T-helper 17 cell (primary cell): ENCODE measurements around the gene OSBPL1A. TPM values are rescaled to one million over a fixed set of nuclear protein-coding genes. Genes with fewer than 3 reads are reported as not detected.

Experiments used
- ATAC-seq: fragments of 150-1000 bp; cut with Tn5 transposase; 2 replicates; pipeline ENCODE4 v1.10.0; 2021; ENCODE audit warnings: mild to moderate bottlenecking, moderate library complexity
- DNase-seq, 3 donors: peaks; one replicate each; pipeline versions ENCODE4 v3.0.0 to v3.0.0-alpha.2; 2020 to 2021
- H3K9me3 ChIP-seq: one replicate; pipeline ENCODE4 v1.7.0; 2013; ENCODE audit warnings: low read length, mild to moderate bottlenecking; ENCODE audit not compliant: control insufficient read depth, poor library complexity, severe bottlenecking
- H3K27ac Mint-ChIP-seq: one replicate; pipeline ENCODE4 v1.8.0; 2022; ENCODE audit warnings: mild to moderate bottlenecking, moderate library complexity, mixed read lengths
- H3K27me3 Mint-ChIP-seq: one replicate; pipeline ENCODE4 v1.8.0; 2022; ENCODE audit warnings: mixed read lengths
- H3K36me3 Mint-ChIP-seq: one replicate; pipeline ENCODE4 v1.8.0; 2022; ENCODE audit warnings: low read depth, mixed read lengths
- H3K4me1 Mint-ChIP-seq: one replicate; pipeline ENCODE4 v1.8.0; 2022; ENCODE audit warnings: mild to moderate bottlenecking, mixed read lengths
- H3K4me3 Mint-ChIP-seq: one replicate; pipeline ENCODE4 v1.8.0; 2022; ENCODE audit warnings: mild to moderate bottlenecking, moderate library complexity, mixed read lengths
- total RNA-seq, 4 donors: library from RNA in 2 of 4; stranded (reverse) in 2 of 4; gene quantifications; one replicate each; pipeline ENCODE4 v1.2.3 and lab custom pipeline; 2022 to 2026

OSBPL1A gene
- total RNA-seq, 2 donors from 2014 or later, result 6.8 to 7.1 TPM

DNA sequence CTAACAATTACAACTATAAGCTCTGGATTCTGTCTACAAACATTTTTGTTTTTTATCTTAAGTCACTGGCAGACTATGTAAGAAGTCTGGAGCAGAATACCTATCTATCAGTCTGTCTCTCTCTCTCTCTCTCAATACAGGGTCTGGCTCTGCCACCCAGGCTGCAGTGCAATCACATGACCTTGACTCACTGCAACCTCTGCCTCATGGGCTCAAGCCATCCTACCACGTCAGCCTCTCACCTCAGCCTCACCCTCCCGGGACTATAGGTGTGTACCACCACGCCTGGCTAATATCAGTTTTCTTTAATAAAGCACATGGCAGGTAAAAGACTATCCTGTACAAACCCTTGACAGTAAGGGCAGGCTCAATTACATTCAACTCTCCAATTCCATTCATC, 96.9 kb downstream of the OSBPL1A start:
- no peak for ATAC-seq
- H3K27ac Mint-ChIP-seq, result no peak overlapping the region
- no peak for DNase-seq
- no peak overlapping the region for H3K4me3 Mint-ChIP-seq
- H3K4me1 Mint-ChIP-seq, result no peaks in the 10 kb centered on the region
- H3K9me3 ChIP-seq, result no peaks in the 10 kb centered on the region
- no peaks in the 10 kb centered on the region for H3K36me3 Mint-ChIP-seq
- no peaks in the 10 kb centered on the region for H3K27me3 Mint-ChIP-seq

DNA sequence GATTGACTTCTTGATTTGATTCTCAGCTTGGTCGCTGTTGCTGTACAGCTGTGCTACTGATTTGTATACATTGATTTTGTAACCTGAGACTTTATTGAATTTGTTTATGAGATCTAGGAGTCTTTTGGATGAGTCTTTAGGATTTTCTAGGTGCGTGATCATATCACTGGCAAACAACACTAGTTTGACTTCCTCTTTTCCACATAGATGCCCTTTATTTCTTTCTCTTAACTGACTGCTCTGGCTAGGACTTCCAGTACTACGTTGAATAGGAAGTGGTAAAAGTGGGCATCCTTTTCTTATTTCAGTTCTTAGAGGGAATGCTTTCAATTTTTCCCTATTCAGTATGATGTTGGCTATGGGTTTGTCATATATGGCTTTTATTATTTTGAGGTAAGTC, 101.3 kb downstream of the OSBPL1A start:
- no peak for DNase-seq
- no peaks in the 10 kb centered on the region for H3K27me3 Mint-ChIP-seq
- peaks cover 2% of the 10 kb centered on the region for H3K4me1 Mint-ChIP-seq
- no peaks in the 10 kb centered on the region for H3K9me3 ChIP-seq
- H3K27ac Mint-ChIP-seq, result no peak overlapping the region
- H3K4me3 Mint-ChIP-seq, result no peak overlapping the region
- H3K36me3 Mint-ChIP-seq, result no peaks in the 10 kb centered on the region
- ATAC-seq, result no peak

DNA sequence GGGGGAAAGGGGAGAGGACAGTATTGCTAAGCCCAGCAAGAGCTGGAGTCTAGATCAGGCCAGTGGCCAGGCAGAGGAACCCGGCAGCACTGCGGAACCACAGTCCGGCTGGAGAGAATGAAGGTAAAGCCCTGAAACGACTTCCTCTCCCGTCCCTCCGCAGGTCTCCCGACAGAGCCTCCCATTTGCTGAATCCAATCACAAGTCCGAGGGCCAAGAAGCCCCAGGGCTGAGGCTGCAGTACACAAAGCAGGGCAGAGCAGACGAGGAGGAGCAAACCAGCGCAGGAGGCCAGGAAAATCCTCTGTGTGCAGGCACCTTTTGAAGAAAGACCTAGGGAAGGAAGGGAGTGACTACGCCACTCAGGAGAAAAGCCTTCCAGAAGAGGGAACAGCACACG, 104.4 kb downstream of the OSBPL1A start:
- Mint-ChIP-seq H3K4me3 (no peak overlapping the region), H3K27ac (no peak overlapping the region), H3K4me1 (peaks cover 2% of the 10 kb centered on the region), H3K36me3 (peaks cover 2% of the 10 kb centered on the region), H3K27me3 (no peaks in the 10 kb centered on the region)
- no peak for DNase-seq
- ATAC-seq, result no peak
- H3K9me3 ChIP-seq, result no peaks in the 10 kb centered on the region

DNA sequence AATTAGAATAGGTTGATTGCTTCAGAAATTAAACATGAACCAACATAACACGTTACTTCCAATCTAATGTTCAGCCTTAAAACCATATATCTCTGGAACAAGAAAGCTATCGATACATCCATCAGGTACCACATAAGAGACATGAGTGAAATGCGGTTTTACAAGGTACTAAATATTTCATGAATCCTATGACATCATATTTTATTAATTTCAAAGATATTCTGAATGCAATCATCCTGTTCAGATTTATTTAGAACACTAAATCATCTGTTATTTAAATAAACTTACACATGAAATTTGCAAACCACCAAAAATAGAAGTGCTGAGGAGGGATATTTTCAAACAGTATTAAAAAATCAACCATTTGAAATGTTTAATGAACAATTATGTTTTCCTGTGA, 119.0 kb downstream of the OSBPL1A start:
- H3K27me3 Mint-ChIP-seq, result peaks cover 13% of the 10 kb centered on the region
- no peaks in the 10 kb centered on the region for H3K9me3 ChIP-seq
- no peak for DNase-seq
- H3K4me3 Mint-ChIP-seq, result no peak overlapping the region
- no peak overlapping the region for H3K27ac Mint-ChIP-seq
- peaks cover 1% of the 10 kb centered on the region for H3K4me1 Mint-ChIP-seq
- ATAC-seq, result no peak
- H3K36me3 Mint-ChIP-seq, result peaks cover 2% of the 10 kb centered on the region

DNA sequence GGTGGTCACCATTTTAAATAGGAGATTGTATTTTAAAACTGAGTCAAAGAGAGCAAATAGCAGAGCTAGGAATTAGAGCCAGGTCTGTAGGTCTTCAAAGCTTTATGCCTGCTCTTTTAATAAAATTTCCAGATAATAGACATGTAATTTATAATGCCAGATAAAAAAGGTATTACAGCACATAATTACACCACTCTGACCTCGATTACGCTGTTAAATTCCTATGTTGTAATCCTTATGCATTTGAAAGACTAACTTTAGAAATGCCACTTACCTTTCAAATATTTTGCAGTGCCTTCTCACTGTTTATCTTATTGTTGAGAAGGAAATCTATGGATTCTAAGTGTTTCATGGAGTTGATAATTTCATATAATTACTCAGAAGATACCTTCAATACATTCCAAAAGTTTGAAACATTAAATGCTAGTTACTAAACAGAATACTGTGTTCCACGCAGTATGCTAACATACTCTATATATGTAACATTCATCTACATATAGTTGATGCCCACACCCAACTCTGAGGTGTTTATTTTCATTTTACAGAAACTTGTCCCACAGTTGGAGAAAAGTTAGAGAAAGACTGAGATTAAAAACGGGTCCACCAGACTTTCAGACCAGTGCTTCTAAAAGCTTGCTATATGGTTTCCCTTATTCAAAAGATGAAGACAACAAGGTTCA, 120.0 kb downstream of the OSBPL1A start:
- no peaks in the 10 kb centered on the region for H3K9me3 ChIP-seq
- Mint-ChIP-seq H3K4me3 (no peak overlapping the region), H3K27me3 (peaks cover 20% of the 10 kb centered on the region), H3K27ac (no peak overlapping the region), H3K4me1 (peaks cover 2% of the 10 kb centered on the region), H3K36me3 (peaks cover 2% of the 10 kb centered on the region)
- no peak for ATAC-seq
- no peak for DNase-seq

DNA sequence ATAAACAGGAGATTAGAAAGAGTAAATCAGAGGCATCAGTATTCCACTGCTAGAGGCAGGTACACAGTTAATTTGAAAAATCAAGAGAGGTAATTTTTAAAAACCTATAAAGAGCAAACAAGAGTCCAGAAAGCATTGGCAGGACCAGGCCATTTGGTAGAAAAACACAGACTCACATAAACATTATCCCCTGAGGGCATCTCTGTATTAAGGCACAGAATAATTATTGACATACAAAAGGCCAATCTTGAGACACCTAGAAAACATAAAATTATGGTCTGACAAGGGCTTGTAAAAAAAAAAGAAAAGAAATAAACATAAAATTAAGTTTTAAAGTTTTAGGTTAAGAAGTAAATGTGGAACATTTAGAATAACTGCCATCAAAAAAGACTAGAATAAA, 120.6 kb downstream of the OSBPL1A start:
- Mint-ChIP-seq H3K36me3 (peaks cover 2% of the 10 kb centered on the region), H3K27ac (no peak overlapping the region), H3K27me3 (peaks cover 25% of the 10 kb centered on the region), H3K4me3 (no peak overlapping the region), H3K4me1 (peaks cover 5% of the 10 kb centered on the region)
- ATAC-seq, result no peak
- H3K9me3 ChIP-seq, result no peaks in the 10 kb centered on the region
- DNase-seq, result no peak

DNA sequence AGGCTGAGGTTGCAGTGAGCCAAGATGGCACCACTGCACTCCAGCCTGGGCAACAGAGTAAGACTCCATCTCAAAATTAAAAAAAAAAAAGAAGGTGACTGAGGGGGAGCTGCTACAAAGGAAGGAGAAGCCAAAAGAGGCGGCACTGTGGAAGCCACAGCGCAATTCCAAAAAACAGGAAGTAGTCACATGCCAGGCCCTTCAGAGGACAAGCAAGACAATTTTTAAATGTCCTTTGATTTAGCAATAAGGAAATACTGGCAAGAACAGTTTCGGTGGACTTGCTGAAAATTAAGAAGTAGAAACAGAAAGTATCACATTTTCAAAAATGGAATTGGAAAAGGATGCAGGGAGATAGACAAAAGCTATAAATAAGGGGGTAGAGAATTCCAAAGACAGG, 122.8 kb downstream of the OSBPL1A start:
- peaks cover 37% of the 10 kb centered on the region for H3K27me3 Mint-ChIP-seq
- no peak for ATAC-seq
- no peak overlapping the region for H3K4me3 Mint-ChIP-seq
- no peak overlapping the region for H3K27ac Mint-ChIP-seq
- H3K9me3 ChIP-seq, result no peaks in the 10 kb centered on the region
- peaks cover 10% of the 10 kb centered on the region for H3K4me1 Mint-ChIP-seq
- DNase-seq, result no peak
- H3K36me3 Mint-ChIP-seq, result peaks cover 2% of the 10 kb centered on the region

DNA sequence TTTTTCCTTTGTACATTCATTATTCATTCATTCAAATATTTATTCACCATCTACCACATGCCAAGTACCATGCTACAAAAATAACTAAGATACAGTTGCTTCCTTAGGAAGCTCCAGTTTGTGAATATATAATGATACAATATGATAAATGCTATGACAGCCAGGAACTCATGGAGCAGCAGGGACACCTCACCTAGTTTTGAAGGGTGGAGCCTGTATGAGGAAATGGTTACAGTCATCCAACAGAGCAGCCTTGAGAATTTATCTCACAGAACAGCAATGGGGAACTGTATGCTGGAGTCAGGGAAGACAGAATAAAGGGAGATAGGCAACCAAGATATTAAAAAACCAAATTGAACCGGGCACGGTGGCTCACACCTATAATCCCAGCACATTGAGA, 124.0 kb downstream of the OSBPL1A start:
- no peak for DNase-seq
- no peak overlapping the region for H3K4me3 Mint-ChIP-seq
- peaks cover 37% of the 10 kb centered on the region for H3K27me3 Mint-ChIP-seq
- H3K4me1 Mint-ChIP-seq, result peaks cover 10% of the 10 kb centered on the region
- no peaks in the 10 kb centered on the region for H3K9me3 ChIP-seq
- peaks cover 2% of the 10 kb centered on the region for H3K36me3 Mint-ChIP-seq
- ATAC-seq, result no peak
- H3K27ac Mint-ChIP-seq, result no peak overlapping the region

DNA sequence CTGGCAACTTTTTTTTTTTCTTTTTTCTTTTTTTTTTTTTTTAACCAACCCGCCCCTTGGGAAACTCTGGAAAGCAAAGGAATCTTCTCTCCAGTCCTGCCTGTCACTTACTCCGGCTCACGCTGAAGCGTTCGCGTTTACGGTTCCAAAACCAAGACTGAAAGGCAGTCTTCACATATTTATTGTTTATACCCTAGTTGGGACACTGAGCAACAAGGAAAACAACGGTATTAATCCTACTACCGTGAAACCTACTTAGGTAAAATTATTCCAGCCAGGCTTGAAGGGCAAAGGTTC, 125.4 kb downstream of the OSBPL1A start:
- H3K36me3 Mint-ChIP-seq, result peaks cover 2% of the 10 kb centered on the region
- H3K27ac Mint-ChIP-seq, result no peak overlapping the region
- peaks cover 10% of the 10 kb centered on the region for H3K4me1 Mint-ChIP-seq
- no peak for DNase-seq
- no peak for ATAC-seq
- H3K27me3 Mint-ChIP-seq, result peaks cover 37% of the 10 kb centered on the region
- H3K4me3 Mint-ChIP-seq, result peak overlapping the region; percentile 87
- H3K9me3 ChIP-seq, result no peaks in the 10 kb centered on the region

DNA sequence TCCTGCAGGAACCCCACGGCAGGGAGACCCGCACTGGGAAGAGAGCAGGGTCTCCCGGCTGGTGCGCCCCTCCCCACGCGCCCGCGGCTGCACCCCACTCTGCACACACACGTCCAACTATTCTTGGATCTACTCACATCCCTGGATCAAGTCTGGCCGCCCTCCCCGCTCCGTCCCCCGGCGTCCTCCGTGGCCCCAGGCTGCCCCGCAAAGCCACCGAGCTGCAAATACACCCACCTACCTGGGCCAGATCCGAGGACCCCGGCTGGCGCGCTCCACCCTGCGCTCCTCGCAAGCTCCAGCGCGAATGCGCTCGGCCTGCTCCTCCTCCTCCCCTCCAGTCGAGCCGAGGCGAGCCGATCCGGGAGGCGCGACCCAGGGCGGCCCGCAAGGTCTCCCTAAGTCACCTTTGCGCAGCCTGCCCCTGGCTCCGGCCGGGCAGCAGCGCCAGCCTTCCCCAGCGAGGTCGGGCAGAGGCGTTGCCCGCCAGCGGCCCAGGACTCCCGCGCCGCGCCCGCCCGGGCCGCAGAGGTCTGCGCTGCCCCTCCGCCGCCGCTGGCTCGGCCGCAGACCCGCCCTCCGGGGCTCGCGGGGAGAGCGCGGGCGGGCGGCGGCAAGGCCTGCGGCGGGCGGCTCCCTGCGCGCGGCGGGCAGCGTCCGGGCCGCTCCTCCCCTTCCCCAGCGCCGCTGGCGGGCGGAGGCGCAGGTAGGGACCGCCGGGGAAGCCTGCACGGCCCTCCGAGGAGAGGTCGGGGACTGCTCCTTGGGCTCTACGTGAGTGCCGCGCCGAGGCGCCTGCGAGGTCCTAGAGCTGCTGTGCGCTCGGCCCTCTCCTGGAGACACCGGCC, 126.0 kb downstream of the OSBPL1A start:
- no peaks in the 10 kb centered on the region for H3K9me3 ChIP-seq
- Mint-ChIP-seq H3K4me3 (peak overlapping the region; percentile 87), H3K36me3 (peaks cover 2% of the 10 kb centered on the region), H3K4me1 (peaks cover 10% of the 10 kb centered on the region), H3K27ac (no peak overlapping the region), H3K27me3 (peaks cover 37% of the 10 kb centered on the region)
- peak; percentile 57 for ATAC-seq
- no peak for DNase-seq

DNA sequence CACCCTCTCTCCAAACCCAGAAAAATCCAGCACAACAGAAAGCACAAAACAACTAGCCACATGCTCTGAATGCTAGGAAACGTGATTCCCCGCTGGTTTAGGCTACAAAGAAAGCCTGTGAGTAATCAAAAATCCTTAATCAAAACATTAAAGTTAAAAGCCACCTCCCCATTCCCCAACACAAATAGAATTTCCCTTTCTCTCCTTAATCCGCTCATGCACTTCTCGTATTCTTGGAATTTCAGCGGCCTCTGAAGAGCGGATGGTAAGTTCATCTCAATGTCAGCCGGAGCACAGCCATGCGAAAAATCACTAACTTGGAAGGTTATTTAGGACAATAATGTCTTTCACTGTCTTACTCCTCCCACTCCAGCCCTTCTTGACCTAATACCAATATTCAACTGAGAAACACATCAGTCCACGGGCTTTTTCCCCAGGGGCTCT, 126.7 kb downstream of the OSBPL1A start:
- H3K27me3 Mint-ChIP-seq, result peaks cover 37% of the 10 kb centered on the region
- peaks cover 5% of the 10 kb centered on the region for H3K36me3 Mint-ChIP-seq
- ATAC-seq (no peak), DNase-seq (no peak)
- H3K4me1 Mint-ChIP-seq, result peaks cover 10% of the 10 kb centered on the region
- no peak overlapping the region for H3K27ac Mint-ChIP-seq
- H3K9me3 ChIP-seq, result no peaks in the 10 kb centered on the region
- peak overlapping the region; percentile 56 for H3K4me3 Mint-ChIP-seq

DNA sequence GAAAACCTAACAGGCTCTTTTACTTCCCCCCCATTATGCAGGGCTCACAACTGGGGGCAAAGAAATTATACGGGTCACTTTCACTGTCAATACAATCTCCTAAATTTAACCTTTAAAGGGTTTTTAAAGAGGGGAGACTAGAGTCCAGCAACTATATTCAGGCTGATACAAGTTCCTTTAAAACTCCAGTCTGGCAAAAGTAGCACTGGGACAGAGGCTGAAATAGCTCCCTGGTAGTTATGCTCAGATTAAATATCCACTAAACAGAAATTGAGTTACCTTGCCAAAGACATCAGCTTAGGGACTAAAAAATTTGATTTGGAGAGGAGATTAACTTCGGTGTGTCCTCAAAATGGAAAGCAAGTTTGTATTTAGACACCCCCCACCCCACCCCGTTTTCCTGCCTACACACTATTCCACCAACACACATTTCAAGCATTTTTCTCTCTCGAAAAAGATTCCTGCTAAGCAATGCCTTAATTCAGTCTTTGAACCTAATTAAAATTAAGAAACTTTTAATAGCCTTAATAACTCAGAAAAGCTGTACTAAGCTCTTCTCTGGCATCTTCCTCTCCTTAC, 127.2 kb downstream of the OSBPL1A start:
- peaks cover 5% of the 10 kb centered on the region for H3K36me3 Mint-ChIP-seq
- peak overlapping the region; percentile 56 for H3K4me3 Mint-ChIP-seq
- peaks cover 10% of the 10 kb centered on the region for H3K4me1 Mint-ChIP-seq
- peaks cover 37% of the 10 kb centered on the region for H3K27me3 Mint-ChIP-seq
- no peak overlapping the region for H3K27ac Mint-ChIP-seq
- H3K9me3 ChIP-seq, result no peaks in the 10 kb centered on the region
- DNase-seq (no peak), ATAC-seq (no peak)

DNA sequence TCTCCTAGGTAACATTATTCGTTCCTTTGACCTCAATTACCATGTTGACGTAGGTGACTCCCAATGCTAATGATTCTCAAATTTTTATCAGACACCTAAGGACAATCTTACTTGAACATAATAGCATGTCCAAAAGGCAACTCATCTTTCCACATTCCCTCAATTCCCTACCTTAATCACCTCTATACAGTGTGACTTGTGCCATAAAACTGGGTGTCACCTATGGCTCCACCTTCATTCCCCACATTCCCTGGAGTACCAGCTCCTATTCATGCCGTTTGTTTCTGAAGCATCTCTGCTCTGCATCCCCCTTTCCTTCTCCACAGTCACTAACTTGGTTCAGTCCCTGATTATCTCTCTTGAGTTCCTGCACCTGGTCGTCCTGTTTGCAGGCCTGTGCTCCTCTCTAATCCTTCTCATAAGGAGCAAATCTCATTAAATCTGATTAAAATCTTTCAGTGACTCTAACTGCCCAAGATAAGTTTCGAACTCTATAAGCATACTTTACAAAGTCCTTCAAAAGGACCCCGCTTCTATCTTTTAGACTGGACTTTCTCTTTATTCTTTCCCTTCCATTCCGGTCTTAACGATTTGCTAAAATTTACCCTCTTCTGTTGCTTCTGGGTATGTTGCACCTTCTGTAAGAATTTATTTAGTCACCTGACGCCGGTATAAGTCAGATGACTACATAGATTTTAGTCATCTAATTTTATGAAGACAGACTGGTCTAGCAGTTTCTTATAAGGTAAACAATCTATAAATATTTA, 128.7 kb downstream of the OSBPL1A start:
- peaks cover 28% of the 10 kb centered on the region for H3K27me3 Mint-ChIP-seq
- peaks cover 10% of the 10 kb centered on the region for H3K4me1 Mint-ChIP-seq
- H3K36me3 Mint-ChIP-seq, result peaks cover 5% of the 10 kb centered on the region
- DNase-seq (no peak), ATAC-seq (no peak)
- H3K9me3 ChIP-seq, result no peaks in the 10 kb centered on the region
- H3K27ac Mint-ChIP-seq, result no peak overlapping the region
- no peak overlapping the region for H3K4me3 Mint-ChIP-seq
